Measurements from ENCODE around the gene PCDHGC4.

The PCDHGC4 gene

GRCh38 chr5:141490771-141491170 is 5.9 kb downstream of the PCDHGC4 start:
- DNase-seq = no peak

- DNase-seq = no peak
Observed at GRCh38 chr5:141491323-141492167, 6.7 kb downstream of the PCDHGC4 start.

GRCh38 chr5:141492168-141492885 is 7.5 kb downstream of the PCDHGC4 start:
- DNase-seq = no peak

- DNase-seq = peak; percentile 38 to 64
Observed at GRCh38 chr5:141493500-141494422, 8.9 kb downstream of the PCDHGC4 start.

- DNase-seq = no peak
Observed at GRCh38 chr5:141494761-141495452, 10.1 kb downstream of the PCDHGC4 start.

- no peak for DNase-seq
Observed at GRCh38 chr5:141495453-141495811, 10.6 kb downstream of the PCDHGC4 start.

GRCh38 chr5:141496038-141496437 is 11.2 kb downstream of the PCDHGC4 start:
- DNase-seq = no peak

GRCh38 chr5:141501761-141502160 is 16.9 kb downstream of the PCDHGC4 start:
- DNase-seq = no peak

GRCh38 chr5:141503681-141504080 is 18.9 kb downstream of the PCDHGC4 start:
- no peak for DNase-seq

- no peak for DNase-seq
Observed at GRCh38 chr5:141504216-141504615, 19.4 kb downstream of the PCDHGC4 start.

- no peak for DNase-seq
Observed at GRCh38 chr5:141506381-141507155, 21.7 kb downstream of the PCDHGC4 start.

- no peak for DNase-seq
Observed at GRCh38 chr5:141507387-141508091, 22.7 kb downstream of the PCDHGC4 start.

- DNase-seq = no peak
Observed at GRCh38 chr5:141508440-141508797, 23.6 kb downstream of the PCDHGC4 start.

GRCh38 chr5:141508798-141509611 is 24.2 kb downstream of the PCDHGC4 start:
- peak in 1 of 2 donors; percentile 47 for DNase-seq

- no peak for DNase-seq
Observed at GRCh38 chr5:141510160-141510559, 25.3 kb downstream of the PCDHGC4 start.

GRCh38 chr5:141510850-141511601 is 26.2 kb downstream of the PCDHGC4 start:
- DNase-seq = no peak

GRCh38 chr5:141511771-141512325 is 27.0 kb downstream of the PCDHGC4 start:
- no peak for DNase-seq

- peak in 1 of 2 donors; percentile 73 for DNase-seq
Observed at GRCh38 chr5:141512390-141512910, 27.6 kb downstream of the PCDHGC4 start.
